GM15510 (cell line): ENCODE data around the gene XPR1.

Experiments used
- POLR2A ChIP-seq: IDR thresholded peaks from 3 replicates; pipeline ENCODE4 v1.6.1; 2011; ENCODE audit warnings: borderline replicate concordance; ENCODE audit not compliant: insufficient read length; ENCODE audit errors: extremely low read depth

The XPR1 gene

DNA sequence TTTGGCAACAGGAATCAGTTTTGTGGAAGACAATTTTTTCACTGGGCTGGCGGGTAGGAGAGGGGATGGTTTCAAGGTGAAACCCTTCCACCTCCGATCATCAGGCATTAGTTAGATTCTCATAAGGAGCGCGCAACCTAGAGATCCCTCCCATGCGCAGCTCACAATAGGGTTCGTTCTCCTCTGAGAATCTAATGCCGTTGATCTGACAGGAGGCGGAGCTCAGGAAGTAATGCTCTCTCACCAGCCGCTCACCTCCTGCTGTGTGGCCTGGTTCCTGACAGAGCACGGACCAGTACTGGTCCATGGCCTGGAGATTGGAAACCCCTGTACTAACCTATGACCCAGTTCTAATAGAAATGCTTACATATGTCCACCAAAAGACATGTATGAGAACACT, 184.3 kb downstream of the XPR1 start:
- no peak for TF ChIP-seq POLR2A

GRCh38 chr1:180821970-180822369, 190.1 kb downstream of the XPR1 start:
- TF ChIP-seq POLR2A: no peak

DNA sequence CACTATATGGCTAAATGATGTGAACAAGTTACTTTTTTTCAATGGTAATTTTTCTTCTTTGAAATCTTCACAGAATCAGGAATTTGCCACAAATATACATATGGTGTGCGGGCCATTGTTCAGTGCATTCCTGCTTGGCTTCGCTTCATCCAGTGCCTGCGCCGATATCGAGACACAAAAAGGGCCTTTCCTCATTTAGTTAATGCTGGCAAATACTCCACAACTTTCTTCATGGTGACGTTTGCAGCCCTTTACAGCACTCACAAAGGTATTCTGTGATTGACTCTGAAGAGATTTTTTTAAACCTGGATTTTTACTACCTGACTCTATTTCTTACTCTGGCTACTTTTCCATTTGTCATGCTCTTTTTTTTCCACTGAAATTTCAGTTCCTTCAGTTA, 204.6 kb downstream of the XPR1 start:
- no peak for TF ChIP-seq POLR2A

DNA sequence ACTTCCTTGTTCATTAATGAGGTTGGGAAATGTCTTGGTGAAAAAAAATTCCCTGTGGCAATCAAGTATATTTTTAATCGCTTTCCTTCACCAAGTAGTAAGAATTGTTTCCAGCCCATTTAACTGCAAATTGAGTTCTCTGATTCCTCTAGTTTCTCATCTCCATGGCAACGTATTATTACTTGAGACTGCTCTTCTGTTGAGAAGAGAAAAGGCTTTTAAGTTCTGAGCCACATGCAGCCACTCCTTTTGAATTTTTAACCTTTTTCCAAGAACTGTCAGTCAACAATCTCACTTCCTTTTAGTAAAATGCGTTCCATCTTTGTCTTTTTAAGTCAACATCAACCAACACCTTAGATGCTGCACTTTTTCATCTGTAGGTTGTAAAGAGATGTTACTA, 205.2 kb downstream of the XPR1 start:
- TF ChIP-seq POLR2A: no peak

DNA sequence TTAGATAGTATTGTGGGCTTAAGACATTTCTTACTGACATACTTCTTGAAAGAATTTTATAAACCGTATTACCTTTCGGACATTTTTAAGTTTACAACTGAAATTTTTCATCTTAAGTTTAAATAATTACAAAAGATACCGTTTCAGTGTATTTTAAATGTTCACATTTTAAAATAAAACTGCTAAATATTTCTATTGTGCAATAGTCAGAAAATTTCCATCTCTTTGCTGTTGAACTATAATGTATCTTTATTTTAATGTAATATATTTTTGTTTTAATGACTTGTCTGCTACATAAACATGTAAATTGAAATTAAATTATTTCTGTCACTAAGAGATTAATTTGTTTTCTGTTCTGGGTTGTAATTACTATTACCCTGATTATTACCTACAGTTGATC, 206.7 kb downstream of the XPR1 start:
- TF ChIP-seq POLR2A: no peak

GRCh38 chr1:180839547-180839946, 207.7 kb downstream of the XPR1 start:
- no peak for TF ChIP-seq POLR2A

- TF ChIP-seq POLR2A: no peak
These were observed 209.6 kb downstream of the XPR1 start for GRCh38 chr1:180841415-180841814.

DNA sequence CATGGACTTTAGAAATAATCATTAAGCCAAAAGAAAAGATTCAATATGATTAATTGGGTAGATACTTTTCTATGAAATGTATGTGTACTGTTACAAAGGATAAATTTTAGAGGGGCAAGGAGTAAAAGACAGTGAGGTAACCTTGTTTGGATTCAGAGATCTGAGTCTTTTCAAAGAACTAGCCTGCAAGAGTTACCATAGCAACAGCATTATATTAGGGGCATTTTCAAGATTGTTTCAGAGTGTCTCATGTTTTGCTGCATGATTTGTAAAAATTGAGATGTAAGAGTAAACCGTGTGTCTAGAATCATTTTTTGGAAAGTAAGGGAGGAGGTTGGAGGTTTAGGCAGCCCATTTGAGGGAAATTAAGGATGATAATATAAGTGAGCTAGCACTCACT, 210.2 kb downstream of the XPR1 start:
- TF ChIP-seq POLR2A: no peak

- TF ChIP-seq POLR2A: no peak
These were observed 210.9 kb downstream of the XPR1 start for GRCh38 chr1:180842491-180843275.

GRCh38 chr1:180845352-180845751, 213.5 kb downstream of the XPR1 start:
- no peak for TF ChIP-seq POLR2A

- no peak for TF ChIP-seq POLR2A
These were observed 216.4 kb downstream of the XPR1 start for GRCh38 chr1:180848191-180848590.

GRCh38 chr1:180849031-180849775, 217.4 kb downstream of the XPR1 start:
- TF ChIP-seq POLR2A: no peak

DNA sequence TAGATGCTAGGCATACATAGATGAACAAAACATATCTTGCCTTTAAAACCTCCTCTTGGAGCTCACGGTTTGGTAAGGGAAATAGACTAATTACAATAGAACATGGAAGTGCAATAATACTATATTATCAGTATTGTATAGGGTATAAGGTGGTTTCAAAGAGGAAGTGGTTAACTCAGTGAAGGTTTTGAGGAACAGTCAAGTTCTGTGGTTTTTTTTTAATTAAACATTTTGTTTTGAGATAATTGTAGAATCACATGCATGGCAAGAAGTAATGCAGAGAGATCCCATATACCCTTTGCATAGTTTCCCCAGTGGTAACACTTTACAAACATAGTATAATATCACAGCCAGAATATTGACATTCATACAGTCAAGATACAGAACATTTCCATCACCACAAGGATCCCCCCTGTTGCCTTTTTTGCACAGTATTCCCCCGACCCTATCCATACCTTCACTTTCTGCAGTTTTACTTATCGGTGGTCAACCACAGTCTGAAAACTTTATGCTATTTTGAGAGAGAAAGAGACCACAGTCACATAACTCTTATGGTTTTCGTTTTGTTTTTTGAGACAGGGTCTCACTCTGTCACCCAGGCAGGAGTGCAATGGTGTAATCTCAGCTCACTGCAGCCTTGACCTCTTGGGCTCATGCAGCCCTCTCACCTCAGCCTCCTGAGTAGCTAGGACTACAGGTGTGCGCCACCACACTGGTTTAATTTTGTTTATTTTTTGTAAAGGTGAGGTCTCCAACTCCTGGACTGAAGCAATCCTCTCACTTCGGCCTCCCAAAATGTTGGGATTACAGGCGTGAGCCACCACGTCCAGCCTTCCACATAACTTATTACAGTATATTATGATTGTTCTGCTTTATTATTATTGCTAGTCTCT, 220.4 kb downstream of the XPR1 start:
- TF ChIP-seq POLR2A: no peak

DNA sequence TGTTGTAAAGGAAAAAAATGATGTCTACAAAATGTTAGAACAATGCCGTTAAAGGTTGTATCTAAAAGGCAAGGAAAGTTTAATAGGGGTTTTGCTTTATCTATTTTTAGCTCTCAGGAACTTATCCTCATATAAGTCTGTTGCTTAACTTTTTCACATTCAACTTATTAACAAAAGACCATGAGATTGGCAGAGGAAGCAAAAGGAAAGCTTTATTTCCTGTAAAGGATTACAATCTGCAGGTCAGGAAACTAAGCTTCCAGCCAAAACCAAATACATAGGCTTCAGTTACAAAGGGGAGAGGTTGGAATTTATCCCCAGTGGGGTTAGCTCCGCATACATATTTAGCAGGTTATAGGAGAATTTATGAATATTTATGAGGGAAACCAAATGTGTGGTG, 222.2 kb downstream of the XPR1 start:
- no peak for TF ChIP-seq POLR2A

- TF ChIP-seq POLR2A: no peak
These were observed 222.6 kb downstream of the XPR1 start for GRCh38 chr1:180854456-180854855.
